Measurements from ENCODE around the gene SLC26A9. TPM values are rescaled to one million over a fixed set of nuclear protein-coding genes. Genes with fewer than 3 reads are reported as not detected.

The SLC26A9 gene
- total RNA-seq, 1 donor from 2014 or later, result not detected

DNA sequence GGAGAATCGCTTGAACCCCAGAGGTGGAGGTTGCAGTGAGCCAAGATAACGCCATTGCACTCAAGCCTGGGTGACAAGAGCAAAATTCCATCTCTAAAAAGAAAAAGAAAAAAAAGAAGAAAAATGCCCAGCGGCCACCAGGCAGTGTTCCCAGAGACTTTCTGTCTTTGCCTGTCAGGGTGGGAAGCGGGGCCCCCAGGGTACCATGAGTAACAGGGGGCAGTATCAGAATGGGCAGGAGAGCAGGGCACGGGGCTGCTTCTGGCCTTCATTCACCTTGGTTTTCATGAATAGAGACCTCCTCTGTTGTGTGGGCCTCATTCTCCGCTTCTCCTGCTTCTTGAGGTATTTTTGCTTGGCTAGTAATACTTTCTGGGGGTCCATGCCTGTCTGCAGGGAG is 20.4 kb downstream of the SLC26A9 start:
- Mint-ChIP-seq H3K36me3 (ENCODE audit: low read depth) (no peaks in the 10 kb centered on the region), H3K27me3 (ENCODE audit: low read depth) (no peaks in the 10 kb centered on the region), H3K4me3 (ENCODE audit: unreplicated experiment) (no peak overlapping the region), H3K27ac (ENCODE audit: unreplicated experiment) (no peak overlapping the region), H3K4me1 (ENCODE audit: low read depth) (peaks cover 11% of the 10 kb centered on the region), H3K9me3 (ENCODE audit: low read depth) (no peaks in the 10 kb centered on the region)
- DNase-seq (ENCODE audit: low spot score), result no peak
- TF ChIP-seq, protein P1, sequence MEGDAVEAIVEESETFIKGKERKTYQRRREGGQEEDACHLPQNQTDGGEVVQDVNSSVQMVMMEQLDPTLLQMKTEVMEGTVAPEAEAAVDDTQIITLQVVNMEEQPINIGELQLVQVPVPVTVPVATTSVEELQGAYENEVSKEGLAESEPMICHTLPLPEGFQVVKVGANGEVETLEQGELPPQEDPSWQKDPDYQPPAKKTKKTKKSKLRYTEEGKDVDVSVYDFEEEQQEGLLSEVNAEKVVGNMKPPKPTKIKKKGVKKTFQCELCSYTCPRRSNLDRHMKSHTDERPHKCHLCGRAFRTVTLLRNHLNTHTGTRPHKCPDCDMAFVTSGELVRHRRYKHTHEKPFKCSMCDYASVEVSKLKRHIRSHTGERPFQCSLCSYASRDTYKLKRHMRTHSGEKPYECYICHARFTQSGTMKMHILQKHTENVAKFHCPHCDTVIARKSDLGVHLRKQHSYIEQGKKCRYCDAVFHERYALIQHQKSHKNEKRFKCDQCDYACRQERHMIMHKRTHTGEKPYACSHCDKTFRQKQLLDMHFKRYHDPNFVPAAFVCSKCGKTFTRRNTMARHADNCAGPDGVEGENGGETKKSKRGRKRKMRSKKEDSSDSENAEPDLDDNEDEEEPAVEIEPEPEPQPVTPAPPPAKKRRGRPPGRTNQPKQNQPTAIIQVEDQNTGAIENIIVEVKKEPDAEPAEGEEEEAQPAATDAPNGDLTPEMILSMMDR (IDR thresholded peaks at IDR 0.05), result no peak

DNA sequence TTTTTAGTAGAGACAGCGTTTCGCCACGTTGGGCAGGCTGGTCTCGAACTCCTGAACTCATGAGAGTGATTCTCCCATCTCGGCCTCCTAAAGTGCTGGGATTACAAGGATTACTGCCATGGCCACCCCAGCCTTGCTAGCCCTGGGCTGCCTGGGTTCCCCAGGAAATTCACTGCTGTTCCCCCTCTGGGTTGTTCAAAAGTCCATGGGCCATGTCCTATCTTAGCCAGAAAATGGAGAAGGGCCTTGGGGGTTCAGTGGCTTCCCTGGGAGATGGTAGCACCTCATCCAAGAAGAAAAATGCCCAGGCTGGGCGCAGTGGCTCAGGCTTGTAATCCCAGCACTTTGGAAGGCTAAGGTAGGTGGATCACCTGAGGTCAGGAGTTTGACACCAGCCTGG is 20.9 kb downstream of the SLC26A9 start:
- H3K36me3 Mint-ChIP-seq (ENCODE audit: low read depth), result no peaks in the 10 kb centered on the region
- peaks cover 11% of the 10 kb centered on the region for H3K4me1 Mint-ChIP-seq (ENCODE audit: low read depth)
- no peaks in the 10 kb centered on the region for H3K9me3 Mint-ChIP-seq (ENCODE audit: low read depth)
- no peak overlapping the region for H3K27ac Mint-ChIP-seq (ENCODE audit: unreplicated experiment)
- no peak overlapping the region for H3K4me3 Mint-ChIP-seq (ENCODE audit: unreplicated experiment)
- TF ChIP-seq, protein P1 (IDR thresholded peaks at IDR 0.05), result no peak
- peak; percentile 51 for DNase-seq (ENCODE audit: low spot score)
- no peaks in the 10 kb centered on the region for H3K27me3 Mint-ChIP-seq (ENCODE audit: low read depth)

DNA sequence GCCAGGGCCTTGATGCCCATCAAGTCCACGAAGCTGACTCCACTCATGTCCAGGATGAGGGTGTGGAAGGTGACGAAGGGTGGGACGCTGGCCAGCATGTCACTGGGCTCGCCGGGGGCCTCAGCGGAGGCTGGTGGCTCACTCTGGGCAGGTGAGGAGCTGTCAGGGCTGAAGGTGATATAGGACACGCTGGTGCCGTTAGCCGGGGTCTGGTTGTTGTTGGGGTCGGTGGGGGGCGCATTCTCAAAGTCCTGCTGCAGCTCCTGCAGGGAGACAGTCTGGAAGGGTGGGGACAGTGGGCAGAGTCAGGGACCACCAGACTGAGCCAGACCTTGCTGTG is 21.7 kb downstream of the SLC26A9 start:
- DNase-seq (ENCODE audit: low spot score), result no peak
- no peaks in the 10 kb centered on the region for H3K27me3 Mint-ChIP-seq (ENCODE audit: low read depth)
- TF ChIP-seq, protein P1 (IDR thresholded peaks at IDR 0.05), result no peak
- no peaks in the 10 kb centered on the region for H3K9me3 Mint-ChIP-seq (ENCODE audit: low read depth)
- no peak overlapping the region for H3K27ac Mint-ChIP-seq (ENCODE audit: unreplicated experiment)
- H3K36me3 Mint-ChIP-seq (ENCODE audit: low read depth), result no peaks in the 10 kb centered on the region
- H3K4me1 Mint-ChIP-seq (ENCODE audit: low read depth), result peaks cover 12% of the 10 kb centered on the region
- no peak overlapping the region for H3K4me3 Mint-ChIP-seq (ENCODE audit: unreplicated experiment)

DNA sequence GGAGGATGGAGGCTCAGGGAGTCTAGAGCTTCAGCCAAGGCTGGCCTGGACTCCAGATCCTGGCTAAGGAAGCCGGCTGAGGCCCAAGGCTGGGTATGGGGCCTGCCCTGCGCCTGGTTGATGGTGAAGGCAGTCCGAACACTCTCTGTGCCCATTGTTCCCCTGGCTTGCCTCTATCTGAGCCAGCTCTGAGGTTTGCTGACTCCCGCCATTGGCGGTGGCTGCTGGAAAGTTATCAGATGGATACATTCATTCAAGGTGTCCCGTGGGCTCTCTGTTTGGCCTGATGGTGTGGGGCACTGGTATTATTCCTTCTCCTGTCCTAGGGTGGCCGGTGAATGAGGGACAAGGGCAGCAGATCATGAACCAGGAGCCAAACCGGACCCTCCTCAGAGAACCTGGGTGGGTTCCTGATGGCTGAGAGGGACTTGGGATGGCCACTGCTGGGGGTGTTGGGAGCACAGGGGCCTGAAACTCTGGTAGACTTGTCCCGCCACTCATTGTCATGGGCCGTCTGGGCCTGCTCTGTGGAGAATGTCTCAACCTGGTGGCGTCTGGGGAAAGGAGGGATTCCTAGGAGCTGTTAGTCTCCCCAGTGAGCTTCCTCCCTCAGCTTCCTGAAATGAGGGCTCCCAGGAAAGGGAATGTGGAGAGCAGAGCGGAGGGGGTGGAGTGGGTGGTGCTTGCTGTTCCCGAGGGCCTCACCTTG is 22.2 kb downstream of the SLC26A9 start:
- Mint-ChIP-seq H3K9me3 (ENCODE audit: low read depth) (no peaks in the 10 kb centered on the region), H3K36me3 (ENCODE audit: low read depth) (no peaks in the 10 kb centered on the region), H3K4me3 (ENCODE audit: unreplicated experiment) (no peak overlapping the region), H3K27ac (ENCODE audit: unreplicated experiment) (no peak overlapping the region), H3K27me3 (ENCODE audit: low read depth) (no peaks in the 10 kb centered on the region), H3K4me1 (ENCODE audit: low read depth) (peaks cover 13% of the 10 kb centered on the region)
- TF ChIP-seq, protein P1 (IDR thresholded peaks at IDR 0.05), result no peak
- no peak for DNase-seq (ENCODE audit: low spot score)

DNA sequence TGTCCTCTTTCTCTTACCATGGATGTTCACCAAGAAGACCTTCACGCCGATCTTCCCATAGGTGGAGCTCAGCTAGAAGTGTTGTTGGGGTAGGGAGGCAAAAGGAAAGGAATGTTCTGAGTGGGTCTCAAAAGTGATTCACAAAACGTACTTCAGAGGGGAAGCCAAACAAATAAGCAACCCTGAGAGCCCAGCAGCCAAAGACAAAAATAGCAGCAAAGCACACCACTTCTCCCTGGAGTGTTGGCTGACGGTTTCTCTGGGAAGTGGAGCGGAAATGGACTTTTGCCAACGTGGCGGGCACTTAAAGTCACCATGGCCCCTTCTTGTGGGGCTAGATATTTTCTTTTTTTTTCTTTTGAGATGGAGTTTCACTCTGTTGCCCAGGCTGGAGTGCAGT is 23.1 kb downstream of the SLC26A9 start:
- DNase-seq (ENCODE audit: low spot score), result no peak
- peaks cover 13% of the 10 kb centered on the region for H3K4me1 Mint-ChIP-seq (ENCODE audit: low read depth)
- H3K9me3 Mint-ChIP-seq (ENCODE audit: low read depth), result no peaks in the 10 kb centered on the region
- peak overlapping the region; percentile 36 for H3K27ac Mint-ChIP-seq (ENCODE audit: unreplicated experiment)
- TF ChIP-seq, protein P1 (IDR thresholded peaks at IDR 0.05), result no peak
- no peaks in the 10 kb centered on the region for H3K27me3 Mint-ChIP-seq (ENCODE audit: low read depth)
- no peak overlapping the region for H3K4me3 Mint-ChIP-seq (ENCODE audit: unreplicated experiment)
- H3K36me3 Mint-ChIP-seq (ENCODE audit: low read depth), result no peaks in the 10 kb centered on the region
